Activated naive CD4-positive, alpha-beta T cell treated with anti-CD3 and anti-CD28 coated beads, Interleukin-2, amount 10 ng/mL, durations not matched to agents 7 days and 5 days (primary cell): ENCODE data around the gene MRC2.
"Not testable (repeated sequence)": the region's sequence is repeated elsewhere in the genome, so short reads cannot be mapped to it uniquely, and the experiment has no call there.

ENCODE experiments used
- CTCF ChIA-PET: fragments of 350-600 bp; sonication (Branson Sonifier 250); formaldehyde crosslinking; loops from one replicate; lab custom pipeline; 2021; ENCODE audit warnings: antibody characterized with exemption; lab: Charles Lee
- DNase-seq: peaks from one replicate; pipeline ENCODE4 v3.0.0-alpha.2; 2020
- H3K27ac Mint-ChIP-seq: one replicate; pipeline ENCODE4 v1.8.0; 2021; ENCODE audit warnings: mild to moderate bottlenecking, moderate library complexity, mixed read lengths
- H3K27me3 Mint-ChIP-seq: one replicate; pipeline ENCODE4 v1.8.0; 2021; ENCODE audit warnings: mild to moderate bottlenecking, mixed read lengths
- H3K36me3 Mint-ChIP-seq: one replicate; pipeline ENCODE4 v1.8.0; 2021; ENCODE audit warnings: mixed read lengths
- H3K4me1 Mint-ChIP-seq: one replicate; pipeline ENCODE4 v1.8.0; 2021; ENCODE audit warnings: mixed read lengths
- H3K4me3 Mint-ChIP-seq: one replicate; pipeline ENCODE4 v1.8.0; 2021; ENCODE audit warnings: mild to moderate bottlenecking, moderate library complexity, mixed read lengths
- H3K9me3 Mint-ChIP-seq: one replicate; pipeline ENCODE4 v1.8.0; 2021; ENCODE audit warnings: mixed read lengths

The MRC2 gene

DNA sequence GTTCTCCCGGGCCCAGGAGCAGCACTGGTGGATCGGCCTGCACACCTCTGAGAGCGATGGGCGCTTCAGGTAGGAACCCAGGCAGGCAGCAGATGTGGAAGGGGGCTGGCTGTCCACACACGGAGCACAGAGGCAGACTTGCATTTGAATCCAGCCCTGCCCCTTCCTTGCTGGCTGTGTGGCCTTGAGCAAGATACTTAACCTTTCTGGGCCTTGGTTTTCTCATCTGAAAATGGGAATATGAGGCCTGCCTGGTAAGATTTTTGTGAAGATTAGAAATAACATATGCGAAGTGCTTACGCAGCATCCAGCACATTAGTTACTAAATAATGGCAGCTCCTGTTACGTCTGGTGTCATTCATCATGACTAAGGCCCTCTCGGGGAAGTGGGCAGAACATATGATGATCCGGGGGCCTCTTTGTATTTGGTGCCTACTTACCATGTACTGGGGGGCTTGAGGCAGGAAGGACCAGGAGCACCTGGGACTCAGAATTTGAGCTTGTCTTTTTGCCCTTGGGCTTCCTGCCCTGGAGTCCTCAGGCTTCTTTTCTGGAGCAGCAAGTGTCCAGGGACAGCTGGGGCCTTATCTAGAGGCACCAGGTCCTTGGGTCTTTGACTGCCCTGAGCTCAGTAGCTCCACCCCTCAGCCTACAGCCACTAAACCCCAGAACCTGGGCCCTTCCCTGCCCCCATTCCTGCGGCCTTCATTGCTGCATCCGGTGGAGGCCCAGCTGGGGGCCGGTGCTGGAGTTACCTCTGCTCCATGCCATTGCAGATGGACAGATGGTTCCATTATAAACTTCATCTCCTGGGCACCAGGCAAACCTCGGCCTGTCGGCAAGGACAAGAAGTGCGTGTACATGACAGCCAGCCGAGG, 53.8 kb downstream of the MRC2 start:
- DNase-seq = no peak
- no peaks in the 10 kb centered on the region for H3K27me3 Mint-ChIP-seq
- no peaks in the 10 kb centered on the region for H3K9me3 Mint-ChIP-seq
- H3K27ac Mint-ChIP-seq = no peak overlapping the region
- CTCF ChIA-PET = no interaction called here
- no peaks in the 10 kb centered on the region for H3K36me3 Mint-ChIP-seq
- no peaks in the 10 kb centered on the region for H3K4me1 Mint-ChIP-seq
- no peak overlapping the region for H3K4me3 Mint-ChIP-seq

DNA sequence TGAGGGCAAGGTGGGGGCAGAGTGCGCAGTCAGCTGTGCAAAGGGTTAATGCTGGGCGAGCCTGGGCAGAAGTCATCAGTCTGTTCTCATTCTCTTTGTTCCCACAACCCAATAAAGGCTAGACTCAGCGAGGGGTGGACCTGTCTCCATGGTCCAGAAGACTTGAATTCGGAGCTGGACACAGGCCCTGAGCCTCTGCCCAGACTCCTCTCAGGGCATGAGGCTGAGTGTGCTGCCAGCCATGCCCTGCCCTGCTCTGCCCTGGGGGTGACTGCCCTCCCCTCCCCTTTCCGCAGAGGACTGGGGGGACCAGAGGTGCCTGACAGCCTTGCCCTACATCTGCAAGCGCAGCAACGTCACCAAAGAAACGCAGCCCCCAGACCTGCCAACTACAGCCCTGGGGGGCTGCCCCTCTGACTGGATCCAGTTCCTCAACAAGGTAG, 54.5 kb downstream of the MRC2 start:
- CTCF ChIA-PET = no interaction called here
- Mint-ChIP-seq H3K36me3 (no peaks in the 10 kb centered on the region), H3K27ac (no peak overlapping the region), H3K4me1 (no peaks in the 10 kb centered on the region), H3K4me3 (no peak overlapping the region), H3K9me3 (no peaks in the 10 kb centered on the region), H3K27me3 (no peaks in the 10 kb centered on the region)
- no peak for DNase-seq

DNA sequence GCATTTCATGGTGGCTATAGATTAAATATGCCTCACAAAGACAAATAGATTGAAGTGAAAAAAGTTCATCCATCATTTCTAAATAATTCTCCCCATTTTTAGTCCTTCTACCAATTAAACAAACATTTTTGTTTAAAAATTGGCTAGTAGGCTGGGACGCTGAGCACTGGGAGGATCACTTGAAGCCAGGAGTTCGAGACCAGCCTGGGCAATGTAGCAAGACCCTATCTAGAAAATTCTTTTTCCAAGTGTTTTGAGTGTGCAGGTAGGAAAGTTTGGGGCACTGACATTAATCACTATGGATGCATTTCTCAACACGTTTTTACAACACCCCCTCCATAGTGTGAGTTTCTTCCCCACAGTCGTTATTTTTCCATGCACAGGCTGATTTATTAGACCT, 56.7 kb downstream of the MRC2 start:
- no peak overlapping the region for H3K4me3 Mint-ChIP-seq
- no peaks in the 10 kb centered on the region for H3K27me3 Mint-ChIP-seq
- DNase-seq = no peak
- no peaks in the 10 kb centered on the region for H3K4me1 Mint-ChIP-seq
- H3K36me3 Mint-ChIP-seq = no peaks in the 10 kb centered on the region
- no peak overlapping the region for H3K27ac Mint-ChIP-seq
- CTCF ChIA-PET = no interaction called here
- no peaks in the 10 kb centered on the region for H3K9me3 Mint-ChIP-seq

DNA sequence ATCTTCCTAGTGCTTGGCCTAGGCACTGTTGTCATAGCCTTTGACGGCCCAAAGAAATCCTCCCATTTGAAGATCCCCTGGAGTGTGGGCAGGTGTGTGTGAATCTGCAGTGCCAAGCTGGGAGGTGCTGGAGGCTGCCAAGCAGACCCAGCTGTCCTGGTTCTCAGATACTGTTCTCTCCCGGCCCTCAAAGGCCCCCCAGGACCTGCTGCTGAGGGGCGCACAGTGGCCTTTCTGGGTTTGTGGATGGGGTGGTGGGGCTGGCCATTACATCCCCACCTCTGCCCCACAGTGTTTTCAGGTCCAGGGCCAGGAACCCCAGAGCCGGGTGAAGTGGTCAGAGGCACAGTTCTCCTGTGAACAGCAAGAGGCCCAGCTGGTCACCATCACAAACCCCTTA, 60.5 kb downstream of the MRC2 start:
- CTCF ChIA-PET = no interaction called here
- no peak overlapping the region for H3K27ac Mint-ChIP-seq

GRCh38 chr17:62688398-62689160, 61.1 kb downstream of the MRC2 start:
- DNase-seq = no peak
- Mint-ChIP-seq H3K4me3 (no peak overlapping the region), H3K9me3 (no peaks in the 10 kb centered on the region), H3K27me3 (no peaks in the 10 kb centered on the region), H3K27ac (no peak overlapping the region), H3K4me1 (no peaks in the 10 kb centered on the region), H3K36me3 (no peaks in the 10 kb centered on the region)
- CTCF ChIA-PET = no interaction called here

More for the DNA sequence above, 60.5 kb downstream of the MRC2 start:
- no peak for DNase-seq
- no peaks in the 10 kb centered on the region for H3K4me1 Mint-ChIP-seq
- H3K36me3 Mint-ChIP-seq = no peaks in the 10 kb centered on the region
- no peaks in the 10 kb centered on the region for H3K27me3 Mint-ChIP-seq
- no peak overlapping the region for H3K4me3 Mint-ChIP-seq
- H3K9me3 Mint-ChIP-seq = no peaks in the 10 kb centered on the region

DNA sequence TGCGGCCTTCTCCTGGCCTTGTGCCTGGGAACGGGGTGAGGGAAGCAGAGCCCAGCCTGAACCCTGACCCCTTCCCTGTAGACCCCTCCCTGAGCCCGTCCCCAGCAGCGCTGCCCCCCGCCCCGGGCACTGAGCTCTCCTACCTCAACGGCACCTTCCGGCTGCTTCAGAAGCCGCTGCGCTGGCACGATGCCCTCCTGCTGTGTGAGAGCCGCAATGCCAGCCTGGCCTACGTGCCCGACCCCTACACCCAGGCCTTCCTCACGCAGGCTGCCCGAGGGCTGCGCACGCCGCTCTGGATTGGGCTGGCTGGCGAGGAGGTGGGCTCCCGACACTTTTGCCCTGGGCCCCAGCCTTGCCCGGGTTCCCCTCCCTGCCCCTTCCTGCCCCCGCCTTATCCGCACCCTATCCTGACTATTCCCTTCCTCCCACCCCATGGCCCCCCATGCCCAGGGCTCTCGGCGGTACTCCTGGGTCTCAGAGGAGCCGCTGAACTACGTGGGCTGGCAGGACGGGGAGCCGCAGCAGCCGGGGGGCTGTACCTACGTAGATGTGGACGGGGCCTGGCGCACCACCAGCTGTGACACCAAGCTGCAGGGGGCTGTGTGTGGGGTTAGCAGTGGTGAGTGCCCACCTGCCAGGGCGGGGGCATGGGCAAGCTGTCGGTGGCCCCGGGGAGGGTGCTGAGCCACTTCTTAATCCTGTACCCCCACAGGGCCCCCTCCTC, 62.1 kb downstream of the MRC2 start:
- no peaks in the 10 kb centered on the region for H3K36me3 Mint-ChIP-seq
- no peak overlapping the region for H3K27ac Mint-ChIP-seq
- H3K4me3 Mint-ChIP-seq = no peak overlapping the region
- DNase-seq = no peak
- no peaks in the 10 kb centered on the region for H3K9me3 Mint-ChIP-seq
- CTCF ChIA-PET = no interaction called here
- no peaks in the 10 kb centered on the region for H3K4me1 Mint-ChIP-seq
- no peaks in the 10 kb centered on the region for H3K27me3 Mint-ChIP-seq

GRCh38 chr17:62690168-62690897, 62.9 kb downstream of the MRC2 start:
- CTCF ChIA-PET = no interaction called here
- H3K27me3 Mint-ChIP-seq = no peaks in the 10 kb centered on the region
- H3K9me3 Mint-ChIP-seq = no peaks in the 10 kb centered on the region
- H3K36me3 Mint-ChIP-seq = no peaks in the 10 kb centered on the region
- DNase-seq = no peak
- no peaks in the 10 kb centered on the region for H3K4me1 Mint-ChIP-seq
- no peak overlapping the region for H3K27ac Mint-ChIP-seq
- H3K4me3 Mint-ChIP-seq = no peak overlapping the region

- H3K27me3 Mint-ChIP-seq, H3K4me3 Mint-ChIP-seq, H3K4me1 Mint-ChIP-seq, H3K27ac Mint-ChIP-seq, DNase-seq, H3K36me3 Mint-ChIP-seq, H3K9me3 Mint-ChIP-seq: not testable (repeated sequence)
- CTCF ChIA-PET = interaction anchor here (0.6 kb wide), 1 partner anchor 700 kb away, joined by 3 read pairs; no protein-coding TSS in a partner anchor
Observed at GRCh38 chr17:62691589-62691915, 64.1 kb downstream of the MRC2 start.

GRCh38 chr17:62692159-62692651, 64.7 kb downstream of the MRC2 start:
- H3K4me1 Mint-ChIP-seq = no peaks in the 10 kb centered on the region
- no peak overlapping the region for H3K27ac Mint-ChIP-seq
- H3K9me3 Mint-ChIP-seq = no peaks in the 10 kb centered on the region
- H3K36me3 Mint-ChIP-seq = no peaks in the 10 kb centered on the region
- no peaks in the 10 kb centered on the region for H3K27me3 Mint-ChIP-seq
- no peak overlapping the region for H3K4me3 Mint-ChIP-seq
- CTCF ChIA-PET = no interaction called here
- DNase-seq = no peak

DNA sequence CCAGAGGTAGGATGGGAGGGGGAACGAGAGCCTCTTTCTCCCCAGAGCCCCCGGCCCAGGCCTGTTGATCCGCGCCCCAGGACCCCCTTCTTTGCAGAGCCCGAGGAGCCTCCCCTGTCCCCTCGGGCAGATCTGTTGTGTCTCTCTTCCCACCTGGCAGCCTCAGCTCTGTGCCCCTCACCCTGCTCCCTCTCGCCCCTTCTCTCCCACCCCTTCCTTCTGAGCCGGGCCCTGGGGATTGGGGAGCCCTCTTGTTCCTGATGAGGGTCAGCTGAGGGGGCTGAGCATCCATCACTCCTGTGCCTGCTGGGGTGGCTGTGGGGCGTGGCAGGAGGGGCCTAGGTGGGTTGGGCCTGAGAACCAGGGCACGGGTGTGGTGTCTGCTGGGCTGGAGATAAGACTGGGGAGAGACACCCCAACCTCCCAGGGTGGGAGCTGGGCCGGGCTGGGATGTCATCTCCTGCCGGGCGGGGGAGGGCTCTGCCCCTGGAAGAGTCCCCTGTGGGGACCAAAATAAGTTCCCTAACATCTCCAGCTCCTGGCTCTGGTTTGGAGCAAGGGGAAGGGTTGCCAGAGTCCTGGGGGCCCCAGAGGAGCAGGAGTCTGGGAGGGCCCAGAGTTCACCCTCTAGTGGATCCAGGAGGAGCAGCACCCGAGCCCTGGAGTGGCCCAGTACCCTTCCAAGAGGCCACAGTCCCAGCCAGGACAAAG, 65.4 kb downstream of the MRC2 start:
- H3K27ac Mint-ChIP-seq = no peak overlapping the region
- H3K27me3 Mint-ChIP-seq = no peaks in the 10 kb centered on the region
- no peaks in the 10 kb centered on the region for H3K9me3 Mint-ChIP-seq
- no peaks in the 10 kb centered on the region for H3K4me1 Mint-ChIP-seq
- DNase-seq = no peak
- CTCF ChIA-PET = no interaction called here
- no peaks in the 10 kb centered on the region for H3K36me3 Mint-ChIP-seq
- no peak overlapping the region for H3K4me3 Mint-ChIP-seq

DNA sequence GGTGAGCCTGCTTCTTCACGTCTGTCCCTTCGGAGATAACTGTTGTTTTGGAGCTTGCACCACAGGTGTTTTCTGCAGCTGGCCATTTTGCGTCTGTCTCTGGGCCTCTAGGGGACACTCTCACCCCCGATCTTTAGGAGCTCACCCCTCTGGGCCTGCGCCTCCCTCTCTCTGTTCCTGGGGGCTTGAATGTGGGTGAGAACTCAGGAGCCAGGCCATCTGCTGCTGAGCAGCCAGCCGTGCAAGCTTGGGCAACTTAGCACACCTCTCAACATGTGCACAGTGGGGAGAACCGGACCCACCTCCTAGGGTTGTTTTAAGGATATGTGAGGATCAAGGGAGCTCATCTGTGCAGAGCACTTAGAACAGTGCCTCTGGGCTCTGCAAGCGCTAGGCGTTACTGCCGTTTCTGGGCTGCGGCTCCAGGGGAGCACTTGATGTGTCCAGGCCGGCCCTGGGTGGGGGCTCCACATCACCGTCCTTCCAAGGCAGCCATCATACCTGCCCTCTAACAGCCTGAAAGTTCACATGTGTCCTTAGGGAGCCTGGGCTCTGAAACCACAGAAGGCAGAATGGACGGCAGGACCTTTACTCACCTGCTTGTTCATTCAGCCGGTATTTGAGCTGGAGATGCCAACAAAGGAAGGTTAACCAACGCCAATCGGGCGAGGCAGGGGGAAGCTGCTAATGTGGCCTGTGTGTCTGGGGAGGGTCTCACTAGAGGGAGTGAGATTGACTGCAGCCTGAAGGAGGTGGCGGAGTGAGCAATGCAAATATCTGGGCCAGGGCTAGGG, 66.3 kb downstream of the MRC2 start:
- Mint-ChIP-seq H3K27me3 (no peaks in the 10 kb centered on the region), H3K27ac (no peak overlapping the region), H3K36me3 (no peaks in the 10 kb centered on the region), H3K9me3 (no peaks in the 10 kb centered on the region), H3K4me1 (no peaks in the 10 kb centered on the region), H3K4me3 (no peak overlapping the region)
- CTCF ChIA-PET = no interaction called here
- DNase-seq = no peak

DNA sequence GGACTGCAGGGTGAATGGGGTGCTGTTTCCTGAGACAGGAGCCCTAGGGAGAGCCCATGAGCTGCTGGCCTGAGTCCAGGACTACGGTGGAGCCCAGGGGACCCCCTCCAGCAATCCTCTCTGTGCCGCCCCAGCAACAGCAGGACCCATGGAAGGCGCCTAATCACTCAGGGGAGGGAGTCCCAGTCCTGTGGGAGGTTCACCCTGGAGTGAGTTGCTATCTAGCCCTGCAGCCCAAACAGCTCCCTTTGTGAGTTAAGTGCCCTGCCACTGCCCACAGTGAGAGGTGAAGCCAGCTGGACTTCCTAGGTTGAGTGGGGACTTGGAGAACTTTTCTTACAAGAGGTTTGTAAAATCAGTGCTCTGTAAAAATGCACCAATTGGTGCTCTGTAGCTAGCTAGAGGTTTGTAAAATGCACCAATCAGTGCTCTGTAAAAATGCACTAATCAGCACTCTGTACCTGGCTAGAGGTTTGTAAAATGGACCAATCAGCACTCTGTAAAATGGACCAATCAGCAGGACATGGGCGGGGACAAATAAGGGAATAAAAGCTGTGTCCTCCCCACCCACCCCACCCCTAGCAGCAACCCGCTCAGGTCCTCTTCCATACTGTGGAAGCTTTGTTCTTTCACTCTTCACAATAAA, 67.7 kb downstream of the MRC2 start:
- H3K9me3 Mint-ChIP-seq, CTCF ChIA-PET, H3K4me3 Mint-ChIP-seq, H3K27ac Mint-ChIP-seq, H3K27me3 Mint-ChIP-seq, H3K36me3 Mint-ChIP-seq, DNase-seq, H3K4me1 Mint-ChIP-seq: not testable (repeated sequence)
